HG03558 (cell line): ENCODE measurements around the gene ATP6V1G1.

Source experiments
- ATAC-seq: cut with Tn5 transposase; IDR thresholded peaks from one replicate; pipeline ENCODE4 v1.9.1; 2021; ENCODE audit warnings: moderate number of reproducible peaks; ENCODE audit not compliant: unreplicated experiment; ENCODE audit errors: extremely low read depth

ATP6V1G1 gene, protein sequence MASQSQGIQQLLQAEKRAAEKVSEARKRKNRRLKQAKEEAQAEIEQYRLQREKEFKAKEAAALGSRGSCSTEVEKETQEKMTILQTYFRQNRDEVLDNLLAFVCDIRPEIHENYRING

GRCh38 chr9:114587345-114588202, at the start of gene ATP6V1G1:
ATP6V1G1 (plus strand) TSS chr9:114587769; CDS start chr9:114587839, 70 bp downstream.
- peak; percentile 88 for ATAC-seq

GRCh38 chr9:114538241-114538640, 49.3 kb upstream of the ATP6V1G1 start:
- no peak for ATAC-seq

DNA sequence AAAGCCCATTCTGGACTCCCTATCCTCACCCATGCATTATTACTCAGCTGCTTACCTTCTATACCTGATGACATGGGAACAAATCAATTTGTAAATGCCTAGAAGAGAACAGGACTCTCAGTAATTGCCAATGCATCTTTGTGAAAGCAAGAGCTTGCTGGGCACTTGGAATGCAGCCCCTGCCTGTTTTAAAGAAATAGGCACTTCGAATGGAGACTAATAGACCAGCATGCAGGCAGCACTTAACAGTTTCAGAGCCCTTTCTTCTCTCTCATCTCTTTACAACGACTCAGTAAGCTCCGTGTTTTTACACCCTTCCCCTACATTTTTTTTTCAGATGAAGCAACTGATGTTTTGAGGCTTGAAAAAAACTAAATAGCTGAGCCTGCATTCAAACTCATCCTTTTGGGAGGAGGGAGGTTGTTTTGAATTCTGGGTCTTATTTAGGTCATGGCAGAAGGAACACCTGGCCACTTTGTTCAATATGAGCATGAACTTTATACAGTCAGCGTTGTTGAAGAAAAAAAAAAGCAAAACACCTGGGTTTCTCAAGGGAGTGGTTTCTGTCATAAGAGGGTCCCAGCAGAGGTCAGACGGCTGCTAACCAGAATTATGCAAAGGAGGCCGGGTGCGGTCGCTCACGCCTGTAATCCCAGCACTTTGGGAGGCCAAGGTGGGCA, 47.7 kb upstream of the ATP6V1G1 start:
- no peak for ATAC-seq

DNA sequence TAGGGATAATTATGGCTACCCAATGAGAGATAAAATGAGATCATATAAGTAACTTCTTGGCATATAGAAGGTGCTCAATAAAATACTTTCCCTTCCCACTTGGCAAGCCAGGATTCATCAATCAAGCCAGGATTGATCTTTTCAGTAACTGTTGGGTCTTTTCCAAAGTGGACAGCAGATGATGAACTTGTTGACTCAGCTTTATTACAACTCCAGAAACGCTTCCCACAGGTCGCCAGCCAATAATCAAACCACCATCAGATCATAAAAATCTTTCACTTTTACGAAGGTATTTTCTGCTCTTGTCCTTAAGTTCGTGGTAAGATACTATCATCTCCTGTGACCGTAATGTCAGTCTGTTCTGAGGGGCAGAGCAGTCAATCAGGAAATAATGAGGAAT, 42.5 kb upstream of the ATP6V1G1 start:
- no peak for ATAC-seq

DNA sequence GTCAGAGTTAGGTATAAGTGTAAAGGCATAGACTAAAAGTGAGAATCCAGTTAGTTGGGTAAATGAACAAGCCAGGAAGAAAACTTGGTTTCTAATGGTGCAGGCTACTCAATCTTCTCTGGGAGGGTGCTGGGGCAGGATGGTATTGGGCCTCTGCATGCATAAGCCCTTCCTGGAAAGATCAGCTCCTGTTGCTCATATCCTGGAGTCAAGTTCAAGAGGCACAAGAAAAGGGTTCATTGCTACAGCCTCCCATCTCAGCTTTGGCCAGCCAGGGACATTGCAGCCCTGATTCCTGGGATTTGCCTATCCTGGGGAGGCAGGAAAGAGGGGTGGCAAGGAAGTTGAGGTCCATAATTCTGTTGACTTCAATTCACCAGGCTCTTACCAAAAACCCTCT, 40.7 kb upstream of the ATP6V1G1 start:
- ATAC-seq: no peak

GRCh38 chr9:114549697-114550330, 37.8 kb upstream of the ATP6V1G1 start:
- no peak for ATAC-seq

DNA sequence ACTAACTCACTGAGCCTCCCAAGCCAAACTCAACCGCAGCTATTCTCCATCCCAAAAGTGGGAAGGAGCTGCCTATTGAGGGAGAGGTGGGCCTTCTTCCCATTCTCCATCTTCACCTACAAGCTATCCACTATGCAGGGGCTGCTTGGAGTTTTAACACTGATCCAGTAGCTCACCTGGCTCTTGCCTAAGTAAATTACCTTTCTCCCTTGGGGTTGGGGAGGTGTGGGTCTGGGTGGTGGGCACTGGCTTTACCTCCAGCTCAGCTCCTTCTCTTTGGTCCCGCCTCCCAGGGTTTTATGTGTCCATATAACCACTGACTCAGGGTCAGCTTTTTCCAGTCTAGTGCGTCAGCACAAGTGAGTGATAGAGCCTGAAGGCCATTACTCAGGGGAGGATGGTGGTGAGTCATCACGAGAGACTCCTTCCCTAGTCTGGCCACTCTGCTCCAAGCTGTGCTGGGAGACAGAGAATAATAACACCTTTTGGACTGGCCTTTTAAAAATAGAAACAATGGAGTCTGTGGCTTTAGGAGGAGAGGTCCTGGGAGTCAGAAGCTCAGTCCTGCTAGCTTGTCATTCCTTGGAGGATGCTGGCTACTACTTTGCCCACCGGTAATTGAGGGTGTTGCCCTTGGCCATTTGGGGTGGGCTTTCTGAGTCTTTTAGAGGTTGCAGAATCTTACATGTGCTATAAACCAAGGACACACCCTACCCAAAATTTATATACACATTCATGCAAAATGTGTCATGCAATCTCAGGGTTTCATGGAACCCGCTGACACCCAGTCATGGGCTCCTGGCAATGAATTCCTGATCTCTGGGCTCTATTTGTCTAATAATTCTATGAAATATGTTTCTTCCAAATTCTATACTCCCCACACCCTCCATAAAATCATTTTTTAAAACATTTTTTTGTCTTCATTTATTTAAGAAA, 35.6 kb upstream of the ATP6V1G1 start:
- no peak for ATAC-seq

DNA sequence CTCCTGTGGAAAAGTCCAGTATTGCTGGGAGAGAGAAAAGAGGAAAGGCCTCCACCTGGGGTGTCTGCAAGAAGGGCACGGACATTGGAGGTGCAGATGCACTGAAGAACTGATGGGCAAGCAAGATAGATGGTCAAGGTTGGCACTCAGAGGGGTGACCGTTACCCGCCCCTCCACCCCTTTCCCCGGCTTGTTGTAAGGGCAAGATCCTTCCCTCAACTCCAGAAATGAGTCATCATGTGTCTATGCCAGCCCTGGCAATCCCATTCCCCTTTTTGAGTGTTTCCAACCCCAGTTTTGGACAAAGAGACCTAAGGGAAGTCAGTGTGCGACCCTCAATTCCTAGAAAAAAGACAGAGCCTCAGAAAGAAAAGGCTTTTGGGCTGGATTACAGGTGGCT, 34.9 kb upstream of the ATP6V1G1 start:
- no peak for ATAC-seq

- no peak for ATAC-seq
Observed at GRCh38 chr9:114553202-114553601, 34.4 kb upstream of the ATP6V1G1 start.

DNA sequence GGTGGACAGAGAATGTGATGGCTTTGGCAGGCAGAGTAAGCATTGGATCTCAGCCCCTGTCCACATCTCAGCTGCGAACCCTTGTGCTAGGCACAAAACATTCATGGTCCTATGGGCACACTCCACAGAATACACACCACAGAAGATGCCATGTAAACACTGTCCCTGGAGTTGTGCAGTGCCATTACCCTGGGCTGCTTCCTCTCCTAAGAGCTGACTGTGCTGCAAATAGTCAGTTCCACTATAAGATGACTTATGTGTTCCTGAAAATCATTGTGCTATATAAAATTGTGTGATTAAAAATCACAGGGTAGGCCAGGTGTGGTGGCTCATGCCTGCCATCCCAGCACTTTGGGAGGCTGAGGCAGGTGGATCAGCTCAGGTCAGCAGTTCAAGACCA, 31.9 kb upstream of the ATP6V1G1 start:
- no peak for ATAC-seq

GRCh38 chr9:114558027-114558675, 29.4 kb upstream of the ATP6V1G1 start:
- ATAC-seq: no peak

- no peak for ATAC-seq
Observed at GRCh38 chr9:114559830-114560513, 27.6 kb upstream of the ATP6V1G1 start.

GRCh38 chr9:114560956-114561355, 26.6 kb upstream of the ATP6V1G1 start:
- no peak for ATAC-seq

- ATAC-seq: no peak
Observed at GRCh38 chr9:114561771-114562170, 25.8 kb upstream of the ATP6V1G1 start.

- ATAC-seq: no peak
Observed at GRCh38 chr9:114565204-114565603, 22.4 kb upstream of the ATP6V1G1 start.

DNA sequence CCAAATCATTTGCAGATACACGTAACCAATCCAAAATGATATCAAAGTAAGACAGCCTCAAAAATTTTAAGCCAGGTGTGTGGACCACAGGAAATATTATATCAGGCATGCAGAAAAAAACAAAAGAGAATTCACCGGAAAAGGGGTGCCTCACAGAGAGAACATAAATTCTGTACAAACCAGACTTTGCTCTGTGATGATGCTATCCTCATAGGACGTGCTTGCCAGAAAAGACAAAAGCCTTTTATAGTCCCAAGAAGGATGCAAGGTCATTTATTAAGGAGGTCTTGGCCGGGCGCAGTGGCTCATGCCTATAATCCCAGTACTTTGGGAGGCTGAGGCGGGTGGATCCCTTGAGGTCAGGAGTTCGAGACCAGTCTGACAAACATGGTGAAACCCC, 16.8 kb upstream of the ATP6V1G1 start:
- ATAC-seq: no peak

DNA sequence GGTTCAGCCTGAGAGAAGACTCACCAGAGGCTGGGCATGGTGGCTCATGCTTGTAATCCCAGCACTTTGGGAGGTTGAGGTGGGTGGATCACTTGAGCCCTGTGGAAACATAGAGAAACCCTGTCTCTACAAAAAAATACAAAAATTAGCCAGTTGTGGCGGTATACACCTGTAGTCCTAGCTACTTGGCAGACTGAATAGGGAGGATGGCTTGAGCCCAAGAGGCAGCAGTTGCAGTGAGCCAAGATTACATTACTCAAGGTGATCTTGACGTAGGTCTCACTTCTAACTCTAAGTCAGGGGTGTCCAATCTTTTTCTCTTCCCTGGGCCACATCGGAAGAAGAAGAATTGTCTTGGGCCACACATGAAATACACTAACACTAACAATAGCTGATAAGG, 16.2 kb upstream of the ATP6V1G1 start:
- ATAC-seq: no peak

- no peak for ATAC-seq
Observed at GRCh38 chr9:114572199-114572598, 15.4 kb upstream of the ATP6V1G1 start.

DNA sequence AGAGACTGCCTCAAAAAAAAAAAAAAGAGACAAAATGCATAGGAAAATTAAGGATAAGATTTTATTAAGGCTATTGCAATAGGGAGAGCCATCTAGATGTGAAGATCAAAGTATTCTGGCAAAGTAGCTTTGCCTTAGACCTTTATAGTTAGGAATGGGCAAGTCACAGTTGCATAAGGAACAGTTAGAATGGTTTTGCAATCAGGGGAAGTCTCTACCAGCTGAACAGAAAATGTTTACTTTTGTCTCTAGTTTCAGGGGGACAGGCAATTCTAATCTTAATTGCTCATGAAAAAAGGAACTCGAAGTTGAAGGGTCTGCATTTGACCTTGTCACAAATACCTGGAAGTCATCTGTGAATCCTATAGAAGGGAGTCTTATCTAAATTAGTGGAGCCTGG, 13.1 kb upstream of the ATP6V1G1 start:
- no peak for ATAC-seq
